HEK293 (cell line): ENCODE measurements around the gene SNX8.

ENCODE experiments used
- CTCF ChIA-PET: fragments of 350-600 bp; formaldehyde crosslinking; extraction: SDS; loops from one replicate; lab custom pipeline; 2021; ENCODE audit warnings: antibody characterized with exemption; lab: Yijun Ruan, JAX
- POLR2A ChIA-PET: fragments of 300-600 bp; formaldehyde crosslinking; extraction: SDS; loops from one replicate; lab custom pipeline; 2020; ENCODE audit warnings: antibody characterized with exemption, inconsistent platforms; lab: Yijun Ruan, JAX
- H3K27ac ChIP-seq: fragments of 200-500 bp; sonication (Bioruptor generic); 2 replicates; pipeline ENCODE4 v1.5.1; 2014; ENCODE audit warnings: low read depth, low read length, control low read depth, inconsistent platforms; ENCODE audit errors: extremely low read depth
- H3K36me3 ChIP-seq, 2 experiments: fragments of 200-500 bp in 1 of 2; sonication (Bioruptor generic) in 1 of 2; 1 replicate in 1 of 2; 2 replicates in 1 of 2; pipeline ENCODE4 v1.5.1; 2014 to 2017; ENCODE audit warnings: inconsistent platforms in 2 of 2, low read length in 2 of 2; ENCODE audit not compliant: control insufficient read depth in 2 of 2, insufficient read depth in 1 of 2
- H3K4me1 ChIP-seq: fragments of 200-500 bp; sonication (Bioruptor generic); 2 replicates; pipeline ENCODE4 v1.5.1; 2014; ENCODE audit warnings: mild to moderate bottlenecking, low read length, inconsistent platforms; ENCODE audit not compliant: control insufficient read depth, insufficient read depth
- H3K4me3 ChIP-seq: 2 replicates; pipeline ENCODE4 v1.5.1; 2011; ENCODE audit warnings: low read depth, mild to moderate bottlenecking, control low read depth, low read length, moderate library complexity
- H3K9me3 ChIP-seq: fragments of 200-500 bp; sonication (Bioruptor generic); 2 replicates; pipeline ENCODE4 v1.5.1; 2014; ENCODE audit warnings: low read depth, low read length, inconsistent platforms; ENCODE audit not compliant: control insufficient read depth, insufficient read depth
- GLI2 ChIP-seq: fragments of 450-650 bp; formaldehyde crosslinking; IDR thresholded peaks from 2 replicates; pipeline ENCODE4; 2017; ENCODE audit warnings: missing biosample characterization, missing genetic modification characterization, low read depth, borderline replicate concordance
- GLI4 ChIP-seq: fragments of 450-650 bp; formaldehyde crosslinking; IDR thresholded peaks from 2 replicates; pipeline ENCODE4 v1.5.1; 2016; ENCODE audit warnings: missing biosample characterization, missing genetic modification characterization
- KLF10 ChIP-seq: fragments of 450-650 bp; IDR thresholded peaks from 2 replicates; pipeline ENCODE4 v1.5.1; 2018; ENCODE audit warnings: missing biosample characterization, mild to moderate bottlenecking, missing genetic modification characterization
- KLF8 ChIP-seq: fragments of 450-650 bp; formaldehyde crosslinking; IDR thresholded peaks from 2 replicates; pipeline ENCODE4 v1.5.1; 2016; ENCODE audit warnings: missing biosample characterization, missing genetic modification characterization
- SALL2 ChIP-seq: fragments of 450-650 bp; formaldehyde crosslinking; IDR thresholded peaks from 2 replicates; pipeline ENCODE4 v1.5.0; 2017; ENCODE audit warnings: missing biosample characterization, mild to moderate bottlenecking, missing genetic modification characterization, borderline replicate concordance
- WT1 ChIP-seq: fragments of 450-650 bp; formaldehyde crosslinking; IDR thresholded peaks from 2 replicates; pipeline ENCODE4 v1.5.1; 2016; ENCODE audit warnings: missing biosample characterization, missing genetic modification characterization
- ZBTB20 ChIP-seq: fragments of 450-650 bp; formaldehyde crosslinking; IDR thresholded peaks from 2 replicates; pipeline ENCODE4 v1.5.1; 2016; ENCODE audit warnings: missing biosample characterization, missing genetic modification characterization
- ZBTB21 ChIP-seq: fragments of 450-650 bp; formaldehyde crosslinking; IDR thresholded peaks from 2 replicates; pipeline ENCODE4 v1.5.1; 2017; ENCODE audit warnings: missing biosample characterization, missing genetic modification characterization
- ZBTB7A ChIP-seq: fragments of 450-650 bp; formaldehyde crosslinking; IDR thresholded peaks from 2 replicates; pipeline ENCODE4 v1.5.1; 2016; ENCODE audit warnings: low read depth, missing biosample characterization, missing genetic modification characterization
- ZFP3 ChIP-seq: fragments of 450-650 bp; formaldehyde crosslinking; IDR thresholded peaks from 2 replicates; pipeline ENCODE4 v1.5.1; 2016; ENCODE audit warnings: low read depth, missing biosample characterization, missing genetic modification characterization
- ZNF138 ChIP-seq: fragments of 450-650 bp; formaldehyde crosslinking; IDR thresholded peaks from 2 replicates; pipeline ENCODE4 v1.5.1; 2016; ENCODE audit warnings: missing biosample characterization, missing genetic modification characterization, borderline replicate concordance
- ZNF19 ChIP-seq: fragments of 450-650 bp; formaldehyde crosslinking; IDR thresholded peaks from 2 replicates; pipeline ENCODE4; 2016; ENCODE audit warnings: missing biosample characterization, missing genetic modification characterization, low read depth
- ZNF23 ChIP-seq: fragments of 450-650 bp; formaldehyde crosslinking; IDR thresholded peaks from 2 replicates; pipeline ENCODE4 v1.5.1; 2016; ENCODE audit warnings: missing biosample characterization, missing genetic modification characterization, borderline replicate concordance
- ZNF24 ChIP-seq: fragments of 450-650 bp; formaldehyde crosslinking; IDR thresholded peaks from 2 replicates; pipeline ENCODE4 v1.5.1; 2016; ENCODE audit warnings: missing biosample characterization, missing genetic modification characterization
- ZNF341 ChIP-seq: fragments of 450-650 bp; formaldehyde crosslinking; IDR thresholded peaks from 2 replicates; pipeline ENCODE4; 2016; ENCODE audit warnings: low read depth, missing biosample characterization, missing genetic modification characterization
- ZNF398 ChIP-seq: fragments of 450-650 bp; formaldehyde crosslinking; IDR thresholded peaks from 2 replicates; pipeline ENCODE4 v1.5.1; 2017; ENCODE audit warnings: missing biosample characterization, missing genetic modification characterization
- ZNF571 ChIP-seq: fragments of 450-650 bp; formaldehyde crosslinking; IDR thresholded peaks from 2 replicates; pipeline ENCODE4 v1.5.0; 2017; ENCODE audit warnings: missing biosample characterization, missing genetic modification characterization
- ZNF677 ChIP-seq: fragments of 450-650 bp; IDR thresholded peaks from 2 replicates; pipeline ENCODE4 v1.5.0; 2018; ENCODE audit warnings: missing biosample characterization, mild to moderate bottlenecking, missing genetic modification characterization, moderate library complexity
- ZNF701 ChIP-seq: fragments of 450-650 bp; formaldehyde crosslinking; IDR thresholded peaks from 2 replicates; pipeline ENCODE4 v1.5.1; 2016; ENCODE audit warnings: missing biosample characterization, missing genetic modification characterization
- ZNF776 ChIP-seq: fragments of 450-650 bp; formaldehyde crosslinking; IDR thresholded peaks from 2 replicates; pipeline ENCODE4 v1.5.0; 2017; ENCODE audit warnings: missing biosample characterization, missing genetic modification characterization, borderline replicate concordance
- ZNF785 ChIP-seq: fragments of 450-650 bp; formaldehyde crosslinking; IDR thresholded peaks from 2 replicates; pipeline ENCODE4 v1.5.1; 2016; ENCODE audit warnings: missing biosample characterization, missing genetic modification characterization
- ZSCAN23 ChIP-seq: fragments of 450-650 bp; formaldehyde crosslinking; IDR thresholded peaks from 2 replicates; pipeline ENCODE4 v1.5.1; 2016; ENCODE audit warnings: missing biosample characterization, missing genetic modification characterization
- ZSCAN5A ChIP-seq: fragments of 450-650 bp; formaldehyde crosslinking; IDR thresholded peaks from 2 replicates; pipeline ENCODE4 v1.5.1; 2016; ENCODE audit warnings: missing biosample characterization, missing genetic modification characterization

SNX8 gene

GRCh38 chr7:2280424-2280823 is 33.8 kb downstream of the SNX8 start:
- TF ChIP-seq ZNF138 (tag by site-specific recombination), result no peak
- TF ChIP-seq ZNF785 (tag by site-specific recombination), result no peak
- TF ChIP-seq ZNF23 (tag by site-specific recombination), result no peak
- no peak for TF ChIP-seq ZNF24
- no peak for TF ChIP-seq ZBTB21 (tag by site-specific recombination)
- TF ChIP-seq WT1 (tag by site-specific recombination), result no peak
- no peak for TF ChIP-seq KLF8 (tag by site-specific recombination)
- no peak for TF ChIP-seq ZNF341 (tag by site-specific recombination)
- TF ChIP-seq ZNF701 (tag by site-specific recombination), result no peak
- no peak for TF ChIP-seq SALL2 (tag by site-specific recombination)
- no peak for TF ChIP-seq GLI2 (tag by site-specific recombination)
- no peak for TF ChIP-seq ZNF398 (tag by site-specific recombination)
- TF ChIP-seq KLF10 (tag by site-specific recombination), result no peak
- TF ChIP-seq GLI4, result no peak
- TF ChIP-seq ZSCAN23 (tag by site-specific recombination), result no peak
- no peak for TF ChIP-seq ZSCAN5A (tag by site-specific recombination)
- no peak for TF ChIP-seq ZBTB20
- no peak for TF ChIP-seq ZFP3
- Histone ChIP-seq H3K4me3 (no peak overlapping the region), H3K9me3 (no peaks in the 10 kb centered on the region), H3K27ac (no peak overlapping the region), H3K4me1 (no peaks in the 10 kb centered on the region), H3K36me3 (no peaks in the 10 kb centered on the region)
- CTCF ChIA-PET, result interaction anchor here (0.6 to 0.7 kb wide), 3 partner anchors 11 to 41 kb away, joined by 3 to 6 read pairs (median 3); no protein-coding TSS in a partner anchor
- POLR2A ChIA-PET, result no interaction called here

GRCh38 chr7:2279896-2280295 is 34.3 kb downstream of the SNX8 start:
- POLR2A ChIA-PET, result no interaction called here
- H3K27ac ChIP-seq, result no peak overlapping the region
- no peak overlapping the region for H3K4me3 ChIP-seq
- CTCF ChIA-PET, result no interaction called here
- H3K36me3 ChIP-seq, result no peaks in the 10 kb centered on the region
- no peaks in the 10 kb centered on the region for H3K4me1 ChIP-seq
- H3K9me3 ChIP-seq, result no peaks in the 10 kb centered on the region
- no peak for TF ChIP-seq ZNF19 (tag by site-specific recombination)
- no peak for TF ChIP-seq KLF8 (tag by site-specific recombination)
- no peak for TF ChIP-seq ZNF677 (tag by site-specific recombination)
- TF ChIP-seq ZNF571 (tag by site-specific recombination), result no peak
- TF ChIP-seq ZBTB7A (tag by site-specific recombination), result no peak
- no peak for TF ChIP-seq ZNF776 (tag by site-specific recombination)
